Mesodermal cell (in vitro differentiated cells): Measurements from ENCODE around the gene CSTF3.
A peak's percentile ranks its signal among the peaks of the same experiment; 100 is the strongest.
"Not testable (repeated sequence)": the region's sequence is repeated elsewhere in the genome, so short reads cannot be mapped to it uniquely, and the experiment has no call there.

Source experiments
- H3K27ac ChIP-seq: 2 replicates; pipeline ENCODE4 v1.7.0; 2013; ENCODE audit warnings: mild to moderate bottlenecking, low read depth, low read length, moderate library complexity; ENCODE audit not compliant: severe bottlenecking
- H3K36me3 ChIP-seq: 2 replicates; pipeline ENCODE4 v1.7.1; 2013; ENCODE audit warnings: mild to moderate bottlenecking, low read length, moderate library complexity; ENCODE audit not compliant: control insufficient read depth, insufficient read depth
- H3K4me1 ChIP-seq: one replicate; pipeline ENCODE4 v1.7.1; 2013; ENCODE audit warnings: mild to moderate bottlenecking, low read length; ENCODE audit not compliant: insufficient read depth, control insufficient read depth, poor library complexity, severe bottlenecking
- H3K4me3 ChIP-seq: 2 replicates; pipeline ENCODE4 v1.7.0; 2013; ENCODE audit warnings: low read length, control low read depth, mild to moderate bottlenecking; ENCODE audit not compliant: insufficient read depth, poor library complexity, severe bottlenecking; ENCODE audit errors: extremely low read depth
- H3K9me3 ChIP-seq: 2 replicates; pipeline ENCODE4 v1.7.1; 2013; ENCODE audit warnings: mild to moderate bottlenecking, low read length, moderate library complexity; ENCODE audit not compliant: control insufficient read depth
- WGBS, 2 experiments: methylation state at CpG; one replicate each; pipeline ENCODE4 v1.1.5; 2013; ENCODE audit warnings: missing lambda C conversion rate in 2 of 2; ENCODE audit not compliant: insufficient coverage in 2 of 2; 5-methylcytosine and 5-hydroxymethylcytosine counted together

The CSTF3 gene

GRCh38 chr11:33059331-33060007 lies 101.8 kb downstream of the CSTF3 start:
- 96 to 98% methylated on average over 3 to 5 of the region's 5 CpGs for WGBS, 2 experiments
- Histone ChIP-seq H3K4me1 (peaks cover 30% of the 10 kb centered on the region), H3K36me3 (peaks cover 50% of the 10 kb centered on the region), H3K4me3 (no peak overlapping the region), H3K27ac (no peak overlapping the region), H3K9me3 (no peaks in the 10 kb centered on the region)

- Histone ChIP-seq H3K4me1 (peaks cover 17% of the 10 kb centered on the region), H3K27ac (no peak overlapping the region), H3K9me3 (no peaks in the 10 kb centered on the region), H3K4me3 (no peak overlapping the region), H3K36me3 (peaks cover 44% of the 10 kb centered on the region)
- no CpG with 5 or more reads among the region's 1 CpG for WGBS, 2 experiments
Measured at GRCh38 chr11:33057284-33057683, 104.0 kb downstream of the CSTF3 start.

- peaks cover 4% of the 10 kb centered on the region for H3K4me1 ChIP-seq
- H3K9me3 ChIP-seq: no peaks in the 10 kb centered on the region
- H3K27ac ChIP-seq: no peak overlapping the region
- H3K4me3 ChIP-seq: no peak overlapping the region
- H3K36me3 ChIP-seq: peaks cover 40% of the 10 kb centered on the region
Measured at GRCh38 chr11:33055375-33055774, 105.9 kb downstream of the CSTF3 start.

- Histone ChIP-seq H3K36me3 (peaks cover 25% of the 10 kb centered on the region), H3K27ac (no peak overlapping the region), H3K4me1 (no peaks in the 10 kb centered on the region)
Measured at GRCh38 chr11:33052231-33052630, 109.0 kb downstream of the CSTF3 start.

GRCh38 chr11:33049565-33050408 lies 111.5 kb downstream of the CSTF3 start:
- not testable (repeated sequence) for H3K4me3 ChIP-seq, H3K27ac ChIP-seq, H3K4me1 ChIP-seq, H3K9me3 ChIP-seq
- 50% methylated on average over 1 of the region's 3 CpGs; no CpG with 5 or more reads in 1 of the 2 experiments for WGBS, 2 experiments
- H3K36me3 ChIP-seq: peaks cover 32% of the 10 kb centered on the region

More at GRCh38 chr11:33052231-33052630, 109.0 kb downstream of the CSTF3 start:
- Histone ChIP-seq H3K4me3 (no peak overlapping the region), H3K9me3 (no peaks in the 10 kb centered on the region)
- WGBS, 2 experiments: 100% methylated on average over 1 of the region's 2 CpGs; no CpG with 5 or more reads in 1 of the 2 experiments

GRCh38 chr11:33048701-33049100 lies 112.6 kb downstream of the CSTF3 start:
- H3K4me1 ChIP-seq, H3K27ac ChIP-seq, H3K4me3 ChIP-seq: not testable (repeated sequence)
- WGBS, 2 experiments: 90% methylated on average over 3 to 5 of the region's 6 CpGs
- Histone ChIP-seq H3K36me3 (peaks cover 36% of the 10 kb centered on the region), H3K9me3 (peaks cover 17% of the 10 kb centered on the region)

GRCh38 chr11:33045551-33046255 lies 115.6 kb downstream of the CSTF3 start:
- H3K4me1 ChIP-seq: no peaks in the 10 kb centered on the region
- 96 to 97% methylated on average over 7 to 8 of the region's 8 CpGs for WGBS, 2 experiments
- H3K4me3 ChIP-seq: no peak overlapping the region
- peaks cover 38% of the 10 kb centered on the region for H3K36me3 ChIP-seq
- H3K27ac ChIP-seq: no peak overlapping the region
- peaks cover 17% of the 10 kb centered on the region for H3K9me3 ChIP-seq

- Histone ChIP-seq H3K27ac (no peak overlapping the region), H3K4me1 (no peaks in the 10 kb centered on the region), H3K9me3 (peaks cover 17% of the 10 kb centered on the region), H3K36me3 (peaks cover 38% of the 10 kb centered on the region), H3K4me3 (no peak overlapping the region)
- WGBS, 2 experiments: 97 to 100% methylated on average over 2 to 3 of the region's 4 CpGs
Measured at GRCh38 chr11:33044285-33044756, 117.0 kb downstream of the CSTF3 start.

GRCh38 chr11:33043221-33043830 lies 118.0 kb downstream of the CSTF3 start:
- Histone ChIP-seq H3K4me1 (no peaks in the 10 kb centered on the region), H3K27ac (no peak overlapping the region), H3K36me3 (peaks cover 38% of the 10 kb centered on the region), H3K4me3 (no peak overlapping the region), H3K9me3 (peaks cover 17% of the 10 kb centered on the region)
- WGBS, 2 experiments: 100% methylated on average over 1 of the region's 2 CpGs; no CpG with 5 or more reads in 1 of the 2 experiments

- peak overlapping the region; percentile 81 for H3K4me3 ChIP-seq
- 67 to 75% methylated on average over 2 of the region's 5 CpGs for WGBS, 2 experiments
- no peak overlapping the region for H3K27ac ChIP-seq
- H3K4me1 ChIP-seq: no peaks in the 10 kb centered on the region
- H3K9me3 ChIP-seq: peaks cover 17% of the 10 kb centered on the region
- peaks cover 25% of the 10 kb centered on the region for H3K36me3 ChIP-seq
Measured at GRCh38 chr11:33040862-33041453, 120.3 kb downstream of the CSTF3 start.
